Spleen (tissue), 11 donors: ENCODE data around the gene IL26. TPM values are rescaled to one million over a fixed set of nuclear protein-coding genes. Genes with fewer than 3 reads are reported as not detected.

Experiments used
- DNase-seq: peaks from one replicate; pipeline ENCODE4 v3.0.0-alpha.2; 2020
- H3K27ac ChIP-seq, 8 donors: fragments of 200-600 bp; sonication (generic) in 7 of 8; 1 replicate in 4 of 8; 2 replicates in 4 of 8; pipeline versions ENCODE4 v1.5.0 to v1.8.0; 2016 to 2021; ENCODE audit warnings: inconsistent platforms in 4 of 8, mild to moderate bottlenecking in 4 of 8, moderate library complexity in 1 of 8
- H3K27me3 ChIP-seq, 7 donors: fragments of 200-600 bp; sonication (generic) in 6 of 7; replicated peaks in 1 of 7; 1 replicate in 4 of 7; 2 replicates in 3 of 7; pipeline versions ENCODE4 v1.5.0 to v1.8.0; 2016 to 2021; ENCODE audit warnings: inconsistent platforms in 3 of 7, mild to moderate bottlenecking in 1 of 7
- H3K36me3 ChIP-seq, 6 donors: fragments of 200-600 bp; sonication (generic) in 5 of 6; 1 replicate in 4 of 6; 2 replicates in 2 of 6; pipeline versions ENCODE4 v1.5.0 to v1.8.0; 2016 to 2021; ENCODE audit warnings: inconsistent platforms in 2 of 6
- H3K4me1 ChIP-seq, 6 donors: fragments of 200-600 bp; sonication (generic) in 5 of 6; 1 replicate in 3 of 6; 2 replicates in 3 of 6; pipeline versions ENCODE4 v1.5.0 to v1.8.0; 2016 to 2021; ENCODE audit warnings: inconsistent platforms in 3 of 6
- H3K4me3 ChIP-seq, 8 donors: fragments of 200-600 bp; sonication (generic) in 7 of 8; 1 replicate in 4 of 8; 2 replicates in 4 of 8; pipeline versions ENCODE4 v1.5.0 to v1.8.0; 2016 to 2021; ENCODE audit warnings: inconsistent platforms in 4 of 8, mild to moderate bottlenecking in 4 of 8, moderate library complexity in 2 of 8
- H3K9me3 ChIP-seq, 8 donors: fragments of 200-600 bp; sonication (generic) in 7 of 8; 1 replicate in 4 of 8; 2 replicates in 4 of 8; pipeline versions ENCODE4 v1.5.0 to v1.8.0; 2016 to 2021; ENCODE audit warnings: inconsistent platforms in 4 of 8
- POLR2A ChIP-seq, 3 donors: fragments of 450-650 bp; IDR thresholded peaks; one replicate each; pipeline ENCODE4 v1.5.1; 2017; ENCODE audit warnings: antibody characterized with exemption in 3 of 3, mild to moderate bottlenecking in 1 of 3
- POLR2AphosphoS5 ChIP-seq, 3 donors: sonication (generic); formaldehyde crosslinking; IDR thresholded peaks; one replicate each; pipeline ENCODE4 v1.5.1; 2017; ENCODE audit warnings: antibody characterized with exemption in 3 of 3
- WGBS, 5 donors: extraction: QIAGEN DNeasy Blood & Tissue Kit in 3 of 5; methylation state at CpG; one replicate each; pipeline versions ENCODE4 v1.1.5 to v1.1.7; 2013 to 2018; 5-methylcytosine and 5-hydroxymethylcytosine counted together
- intact Hi-C: fragments of 100-400 bp; cut with DNase I; formaldehyde crosslinking; loops from one replicate; pipeline ENCODE4 v1.15.0; 2023; ENCODE audit warnings: low total_unique reads
- polyA plus RNA-seq, 3 donors: library from polyadenylated mRNA; stranded (reverse); fragments of 200-250 nt; gene quantifications; one replicate each; pipeline ENCODE4 v1.2.1, GENCODE V29; 2013
- total RNA-seq, 7 donors: library from RNA; depleted of rRNA in 3 of 7; stranded (reverse); fragments of >200 nt in 3 of 7; fragmentation: NEBNext Ultra II Directional in 4 of 7; extraction: Animal tissue kit (Norgen Biotek cat#: 25700) in 4 of 7; gene quantifications; one replicate each; pipeline versions ENCODE4 v1.1.0 to v1.2.1, GENCODE V29; 2016 to 2021
- TF ChIP-seq, protein P1 (sequence below), 11 experiments: fragments of 200-600 bp in 7 of 11; fragments of 450-650 bp in 4 of 11; sonication (generic) in 4 of 11; IDR thresholded peaks in 8 of 11; conservative IDR thresholded peaks in 3 of 11; 1 replicate in 7 of 11; 2 replicates in 4 of 11; pipeline versions ENCODE4 v1.4.0 to v1.8.0; 2016 to 2021; ENCODE audit warnings: antibody characterized with exemption in 11 of 11, inconsistent platforms in 4 of 11, mild to moderate bottlenecking in 1 of 11
- donor health status: healthy with polysubstance abuse.
- donor health status: DM: no; HTN: no; CAD: no; lungs with moderate emphysema.
- donor health status: DM: no; HTN: no; CAD: no.
- donor health status: Bipolar disorder and iron deficiency.
- donor health status: healthy.
- donor health status: DM: no; HTN: no; CAD: no.
- donor health status: DM: yes; HTN: yes; CAD: no.

Gene IL26
- total and polyA plus RNA-seq, 10 donors: 0.27 TPM; not detected in 9

DNA sequence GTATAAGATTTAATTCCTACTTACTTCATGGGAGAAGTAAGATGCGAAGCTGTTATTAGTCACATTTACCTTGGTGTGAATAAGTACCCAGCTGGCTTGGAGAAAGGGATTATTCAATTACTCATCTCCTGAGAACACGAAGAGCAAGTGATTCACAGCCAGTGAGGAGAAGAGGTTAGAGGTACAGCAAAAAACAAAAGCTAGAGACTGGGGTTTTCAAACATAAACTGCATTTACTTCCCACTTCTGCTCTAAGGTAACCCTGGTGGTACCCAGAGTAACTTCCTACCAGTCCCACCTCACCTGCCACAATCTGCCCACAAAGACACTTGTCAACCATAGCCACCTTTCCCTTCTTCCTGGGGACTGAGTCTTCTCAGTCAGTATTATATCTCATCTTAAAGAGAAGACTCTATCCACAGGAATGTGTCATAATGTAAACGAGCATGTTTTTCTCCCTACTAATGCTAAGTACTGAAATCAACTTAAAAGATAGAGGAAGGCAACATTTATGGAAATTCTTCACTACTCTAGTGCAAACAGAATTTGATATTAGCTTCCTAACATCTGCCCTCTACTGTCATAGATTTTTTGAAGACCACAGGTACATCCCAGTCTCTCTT lies 33.8 kb upstream of the IL26 start:
- Histone ChIP-seq H3K36me3 (no peaks in the 10 kb centered on the region), H3K4me1 (peaks cover 0 to 5% (median 0%) of the 10 kb centered on the region in 6 donors), H3K4me3 (no peak overlapping the region), H3K27ac (no peak overlapping the region), H3K27me3 (no peaks in the 10 kb centered on the region), H3K9me3 (no peaks in the 10 kb centered on the region)
- WGBS, 5 donors: 60 to 66% (median 66%) methylated on average over 3 of the region's 3 CpGs
- DNase-seq: no peak
- TF ChIP-seq POLR2AphosphoS5 (IDR thresholded peaks at IDR 0.05): no peak
- TF ChIP-seq, protein P1, sequence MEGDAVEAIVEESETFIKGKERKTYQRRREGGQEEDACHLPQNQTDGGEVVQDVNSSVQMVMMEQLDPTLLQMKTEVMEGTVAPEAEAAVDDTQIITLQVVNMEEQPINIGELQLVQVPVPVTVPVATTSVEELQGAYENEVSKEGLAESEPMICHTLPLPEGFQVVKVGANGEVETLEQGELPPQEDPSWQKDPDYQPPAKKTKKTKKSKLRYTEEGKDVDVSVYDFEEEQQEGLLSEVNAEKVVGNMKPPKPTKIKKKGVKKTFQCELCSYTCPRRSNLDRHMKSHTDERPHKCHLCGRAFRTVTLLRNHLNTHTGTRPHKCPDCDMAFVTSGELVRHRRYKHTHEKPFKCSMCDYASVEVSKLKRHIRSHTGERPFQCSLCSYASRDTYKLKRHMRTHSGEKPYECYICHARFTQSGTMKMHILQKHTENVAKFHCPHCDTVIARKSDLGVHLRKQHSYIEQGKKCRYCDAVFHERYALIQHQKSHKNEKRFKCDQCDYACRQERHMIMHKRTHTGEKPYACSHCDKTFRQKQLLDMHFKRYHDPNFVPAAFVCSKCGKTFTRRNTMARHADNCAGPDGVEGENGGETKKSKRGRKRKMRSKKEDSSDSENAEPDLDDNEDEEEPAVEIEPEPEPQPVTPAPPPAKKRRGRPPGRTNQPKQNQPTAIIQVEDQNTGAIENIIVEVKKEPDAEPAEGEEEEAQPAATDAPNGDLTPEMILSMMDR (IDR thresholded peaks at IDR 0.05 in 8 of 11, conservative IDR thresholded peaks at IDR 0.05 in 3 of 11): no peak
- TF ChIP-seq POLR2A (IDR thresholded peaks at IDR 0.05): no peak
- intact Hi-C loops: no loop called here

DNA sequence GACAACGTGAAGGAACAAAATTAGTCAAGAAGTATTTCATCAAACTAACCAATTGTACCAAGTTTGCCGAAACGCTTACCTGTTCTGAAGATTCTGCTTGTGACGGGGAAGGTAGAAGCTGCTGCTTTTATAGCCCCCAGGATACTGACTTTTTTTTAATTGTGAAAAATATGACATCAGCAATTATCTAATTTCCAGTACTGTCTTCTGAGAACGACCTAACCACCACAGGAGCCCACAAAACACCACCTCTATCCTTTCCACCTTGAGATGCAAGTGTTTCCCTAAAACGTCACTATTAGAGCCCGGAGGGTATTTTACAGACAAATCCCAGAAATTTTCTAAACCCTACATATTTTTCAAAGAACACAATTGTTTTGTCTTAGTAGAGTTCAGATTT lies 27.9 kb upstream of the IL26 start, which contains the start of gene IL22:
Gene IL22, minus strand, starts transcription at position 101 of the 400 bp plus-strand sequence. CDS start 156 bp downstream, outside the sequence.
- intact Hi-C loops: no loop called here
- no peaks in the 10 kb centered on the region for H3K9me3 ChIP-seq
- H3K4me3 ChIP-seq: no peak within 1 kb of the TSS
- no peaks in the 10 kb centered on the region for H3K36me3 ChIP-seq
- TF ChIP-seq POLR2AphosphoS5 (IDR thresholded peaks at IDR 0.05) (no peak), POLR2A (IDR thresholded peaks at IDR 0.05) (no peak)
- TF ChIP-seq, protein P1 (IDR thresholded peaks at IDR 0.05 in 8 of 11, conservative IDR thresholded peaks at IDR 0.05 in 3 of 11): no peak
- no peaks in the 10 kb centered on the region for H3K4me1 ChIP-seq
- WGBS, 5 donors: 84 to 90% (median 88%) methylated on average over 7 of the region's 7 CpGs
- no peaks in the 10 kb centered on the region for H3K27me3 ChIP-seq
- no peak within 1 kb of the TSS for H3K27ac ChIP-seq
- no peak for DNase-seq

- Histone ChIP-seq H3K4me3 (no peak overlapping the region), H3K27ac (no peak overlapping the region), H3K4me1 (no peaks in the 10 kb centered on the region), H3K9me3 (no peaks in the 10 kb centered on the region), H3K36me3 (no peaks in the 10 kb centered on the region), H3K27me3 (no peaks in the 10 kb centered on the region)
- 92 to 98% (median 93%) methylated on average over 5 of the region's 5 CpGs for WGBS, 5 donors
- intact Hi-C loops: no loop called here
- TF ChIP-seq POLR2A (IDR thresholded peaks at IDR 0.05) (no peak), POLR2AphosphoS5 (IDR thresholded peaks at IDR 0.05) (no peak)
- TF ChIP-seq, protein P1 (IDR thresholded peaks at IDR 0.05 in 8 of 11, conservative IDR thresholded peaks at IDR 0.05 in 3 of 11): no peak
- DNase-seq: no peak
Observed at GRCh38 chr12:68252077-68252476, 26.5 kb upstream of the IL26 start.

GRCh38 chr12:68250454-68250853 lies 24.8 kb upstream of the IL26 start:
- no peak overlapping the region for H3K4me3 ChIP-seq
- no peak for TF ChIP-seq POLR2A (IDR thresholded peaks at IDR 0.05)
- 83 to 89% (median 85%) methylated on average over 3 of the region's 3 CpGs for WGBS, 5 donors

More at GRCh38 chr12:68250454-68250853, 24.8 kb upstream of the IL26 start:
- no peak overlapping the region for H3K27ac ChIP-seq
- DNase-seq: no peak
- H3K36me3 ChIP-seq: no peaks in the 10 kb centered on the region
- no peaks in the 10 kb centered on the region for H3K27me3 ChIP-seq
- no peaks in the 10 kb centered on the region for H3K4me1 ChIP-seq
- intact Hi-C loops: no loop called here
- H3K9me3 ChIP-seq: no peaks in the 10 kb centered on the region
